DOHH2 (cell line): ENCODE data around the gene SLC12A6.

Experiments used
- EZH2phosphoT487 ChIP-seq: fragments of 200-600 bp; sonication (generic); IDR thresholded peaks from 2 replicates; pipeline ENCODE4 v1.6.1; 2017; ENCODE audit warnings: borderline replicate concordance, mild to moderate bottlenecking, antibody characterized with exemption, low read length, moderate library complexity, mixed read lengths
- TF ChIP-seq, protein P1 (sequence below): fragments of 200-600 bp; sonication (generic); IDR thresholded peaks from one replicate; pipeline ENCODE4 v1.5.1; 2014; ENCODE audit warnings: antibody characterized with exemption, mild to moderate bottlenecking, low read depth, low read length; ENCODE audit not compliant: poor library complexity, severe bottlenecking

DNA sequence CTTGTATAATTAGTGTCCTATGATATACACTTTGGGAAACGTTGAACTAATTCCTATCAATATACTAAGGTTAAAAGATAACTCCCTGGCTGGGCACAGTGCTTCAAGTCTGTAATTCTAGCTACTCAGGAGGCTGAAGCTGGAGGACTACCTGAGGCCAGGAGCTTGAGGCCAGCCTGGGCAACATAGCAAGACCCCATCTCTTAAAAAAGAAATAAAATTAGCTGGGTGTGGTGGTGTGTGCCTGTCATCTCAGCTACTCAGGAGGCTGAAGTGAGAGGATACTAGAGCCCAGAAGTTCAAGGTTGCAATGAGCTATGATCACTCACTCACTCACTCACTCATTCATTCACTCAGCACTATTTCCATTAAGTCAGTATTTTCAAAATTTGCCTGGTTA is 55.2 kb downstream of the SLC12A6 start:
- TF ChIP-seq, protein P1, sequence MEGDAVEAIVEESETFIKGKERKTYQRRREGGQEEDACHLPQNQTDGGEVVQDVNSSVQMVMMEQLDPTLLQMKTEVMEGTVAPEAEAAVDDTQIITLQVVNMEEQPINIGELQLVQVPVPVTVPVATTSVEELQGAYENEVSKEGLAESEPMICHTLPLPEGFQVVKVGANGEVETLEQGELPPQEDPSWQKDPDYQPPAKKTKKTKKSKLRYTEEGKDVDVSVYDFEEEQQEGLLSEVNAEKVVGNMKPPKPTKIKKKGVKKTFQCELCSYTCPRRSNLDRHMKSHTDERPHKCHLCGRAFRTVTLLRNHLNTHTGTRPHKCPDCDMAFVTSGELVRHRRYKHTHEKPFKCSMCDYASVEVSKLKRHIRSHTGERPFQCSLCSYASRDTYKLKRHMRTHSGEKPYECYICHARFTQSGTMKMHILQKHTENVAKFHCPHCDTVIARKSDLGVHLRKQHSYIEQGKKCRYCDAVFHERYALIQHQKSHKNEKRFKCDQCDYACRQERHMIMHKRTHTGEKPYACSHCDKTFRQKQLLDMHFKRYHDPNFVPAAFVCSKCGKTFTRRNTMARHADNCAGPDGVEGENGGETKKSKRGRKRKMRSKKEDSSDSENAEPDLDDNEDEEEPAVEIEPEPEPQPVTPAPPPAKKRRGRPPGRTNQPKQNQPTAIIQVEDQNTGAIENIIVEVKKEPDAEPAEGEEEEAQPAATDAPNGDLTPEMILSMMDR: no peak
- TF ChIP-seq EZH2phosphoT487: no peak
